Fibroblast of gingiva (primary cell): Measurements from ENCODE around the gene CENPC.
"Not testable (repeated sequence)": the region's sequence is repeated elsewhere in the genome, so short reads cannot be mapped to it uniquely, and the experiment has no call there.

ENCODE experiments used
- DNase-seq: peaks from one replicate; pipeline ENCODE4 v3.0.0-alpha.2; 2011; ENCODE audit warnings: low read depth

CENPC gene

DNA sequence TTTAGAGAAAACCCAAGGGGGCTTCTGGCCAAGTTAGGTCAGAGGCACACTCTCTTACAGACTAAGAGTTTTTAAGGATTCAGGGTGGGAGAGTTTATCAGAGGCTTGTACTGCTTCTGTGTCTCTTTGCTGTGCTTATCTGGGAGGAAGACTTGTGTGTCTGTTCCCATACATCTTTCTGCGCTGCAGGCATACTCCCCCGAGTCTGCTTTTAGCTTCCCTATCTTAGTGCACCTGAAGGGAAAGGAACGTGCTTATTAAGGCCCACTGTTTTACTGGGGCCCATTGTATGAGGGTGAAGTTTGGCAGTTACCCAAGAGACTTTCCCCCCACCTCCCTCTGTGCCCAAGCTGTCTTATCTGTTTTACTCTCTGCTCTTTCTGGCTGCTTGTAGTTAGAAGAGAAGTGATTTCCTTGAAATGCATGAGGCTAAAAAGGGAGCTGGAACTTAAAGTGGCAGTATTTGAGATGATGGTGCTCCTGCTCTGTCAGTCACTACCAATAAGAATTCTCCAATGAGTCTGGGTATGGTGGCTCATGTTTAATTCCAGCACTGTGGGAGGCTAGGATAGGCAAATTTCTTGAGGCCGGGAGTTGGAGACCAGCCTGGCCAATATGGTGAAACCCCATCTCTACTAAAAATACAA is 7.0 kb upstream of the CENPC start:
- not testable (repeated sequence) for DNase-seq

DNA sequence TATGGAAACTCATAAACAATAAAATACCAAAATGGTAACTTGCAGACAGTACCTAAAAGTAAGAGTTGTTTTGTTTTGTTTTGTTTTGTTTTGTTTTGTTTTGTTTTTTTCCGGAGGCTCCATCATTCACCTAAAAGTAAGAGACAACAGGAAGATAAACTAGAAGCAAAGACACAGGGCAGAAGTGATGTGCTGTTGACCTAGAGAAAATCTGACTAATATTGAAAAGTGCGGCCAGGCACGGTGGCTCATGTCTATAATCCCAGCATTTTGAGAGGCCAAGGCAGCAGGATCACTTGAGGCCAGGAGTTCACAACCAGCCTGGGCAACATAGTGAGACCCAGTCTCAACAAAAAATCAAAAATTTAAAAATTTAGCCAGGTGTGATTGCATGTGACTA is 5.6 kb upstream of the CENPC start:
- DNase-seq = no peak

DNA sequence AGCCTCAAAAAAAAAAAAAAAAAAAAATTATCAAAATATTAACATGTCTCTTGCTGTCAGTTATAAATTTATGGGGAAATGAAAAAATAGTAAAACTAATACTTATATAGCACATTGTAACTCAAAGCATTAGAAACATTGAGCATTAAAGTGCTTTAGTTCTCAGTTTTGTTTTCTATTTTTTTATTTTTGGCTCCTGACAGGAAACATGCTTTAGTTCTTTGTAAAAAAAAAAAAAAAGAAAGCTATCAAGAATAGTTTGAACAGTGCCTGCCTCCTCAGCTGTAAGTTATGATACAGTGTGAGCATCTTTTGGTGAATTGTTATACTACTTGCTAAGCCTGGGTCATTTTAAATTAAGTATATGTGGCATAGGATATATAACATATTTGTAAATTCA is 5.1 kb upstream of the CENPC start:
- no peak for DNase-seq

DNA sequence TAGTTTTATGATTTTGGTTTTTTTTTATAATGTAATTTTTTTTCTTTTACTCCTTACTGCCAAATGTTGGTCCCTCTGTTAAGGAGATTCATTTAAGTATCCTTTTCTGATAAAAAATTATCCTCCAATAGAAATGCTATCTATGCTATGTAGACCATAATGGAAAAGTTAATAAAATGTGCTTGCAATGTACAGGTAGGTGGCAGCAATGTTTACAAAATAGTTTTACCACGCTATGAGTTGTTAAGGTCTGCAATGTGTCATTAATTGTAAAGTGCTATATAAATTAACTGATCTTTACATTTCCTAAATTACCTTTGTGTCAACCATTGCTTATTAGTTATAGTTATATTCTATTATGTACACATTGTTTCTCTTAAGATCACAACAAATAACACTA is 3.8 kb upstream of the CENPC start:
- DNase-seq = no peak

DNA sequence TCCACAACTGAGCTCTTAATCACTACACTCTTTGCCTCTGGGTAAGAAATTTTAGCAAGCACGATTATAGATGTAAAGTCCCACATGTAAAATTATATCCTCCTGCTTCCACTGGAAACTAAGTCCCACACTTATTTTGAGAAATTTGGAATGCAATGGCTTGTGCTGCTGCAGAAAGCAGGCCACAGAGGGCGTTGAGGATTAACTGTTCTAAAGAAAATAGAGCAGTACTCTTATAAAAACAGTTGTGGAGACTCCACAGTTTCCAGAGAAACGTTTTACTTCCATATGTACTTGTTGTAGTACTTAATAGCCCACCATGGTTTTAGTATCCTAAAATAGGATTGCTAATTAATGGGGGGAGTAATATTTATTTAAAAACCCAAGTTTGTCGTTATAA is 1.7 kb upstream of the CENPC start:
- no peak for DNase-seq

DNA sequence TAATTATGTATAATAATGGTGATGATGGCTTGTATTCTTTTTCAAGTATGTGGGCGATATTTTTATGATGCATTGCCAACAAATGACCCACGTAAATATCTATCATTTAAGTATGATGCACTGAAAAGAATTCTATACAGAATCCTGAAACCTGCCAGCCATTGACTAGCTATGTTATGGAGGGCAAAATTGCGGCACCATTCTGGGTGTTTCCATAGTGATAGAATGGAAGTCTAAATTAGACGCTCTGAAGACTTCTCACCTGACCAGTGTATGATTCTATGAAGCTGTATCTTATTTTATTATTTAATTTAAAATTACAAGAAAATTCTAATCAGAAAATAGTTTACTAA is 677 bp upstream of the CENPC start:
- DNase-seq = no peak

DNA sequence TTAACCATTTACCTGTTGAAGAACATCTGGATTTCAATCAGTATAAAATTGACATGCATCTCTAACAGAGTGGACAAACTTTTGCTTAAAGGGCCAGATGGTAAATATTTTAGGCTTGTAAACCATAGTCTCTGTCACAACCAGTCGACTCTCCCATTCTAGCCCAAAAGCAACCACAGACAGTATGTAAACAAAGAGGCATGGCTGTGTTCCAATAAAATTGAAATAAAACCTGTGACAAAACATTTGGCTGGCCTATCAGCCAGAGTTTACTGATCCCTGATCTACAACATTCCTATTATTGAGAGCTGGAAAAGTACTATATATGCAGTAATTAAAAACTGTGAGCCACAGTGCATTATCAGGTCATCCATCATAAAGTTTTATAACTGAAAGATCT is 3.2 kb downstream of the CENPC start:
- DNase-seq = peak; percentile 29

DNA sequence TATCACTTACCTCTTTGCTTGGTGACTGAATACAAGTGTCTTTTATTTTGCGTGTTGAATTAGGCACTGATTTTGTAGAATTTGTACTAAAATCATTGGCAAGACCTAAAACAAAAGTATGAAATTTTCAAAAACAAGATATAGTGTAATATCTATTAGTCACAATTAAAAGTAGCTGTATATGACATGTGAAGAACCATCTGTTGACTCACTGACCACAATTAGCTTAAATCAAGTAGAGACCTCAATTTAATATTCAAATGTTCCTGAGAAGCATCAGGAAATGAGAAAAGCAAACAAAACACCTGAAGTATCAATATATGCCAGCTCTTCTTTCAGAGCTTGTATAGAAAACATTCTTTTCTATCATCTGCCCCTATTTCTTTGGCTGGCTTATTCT is 5.5 kb downstream of the CENPC start:
- DNase-seq = no peak

DNA sequence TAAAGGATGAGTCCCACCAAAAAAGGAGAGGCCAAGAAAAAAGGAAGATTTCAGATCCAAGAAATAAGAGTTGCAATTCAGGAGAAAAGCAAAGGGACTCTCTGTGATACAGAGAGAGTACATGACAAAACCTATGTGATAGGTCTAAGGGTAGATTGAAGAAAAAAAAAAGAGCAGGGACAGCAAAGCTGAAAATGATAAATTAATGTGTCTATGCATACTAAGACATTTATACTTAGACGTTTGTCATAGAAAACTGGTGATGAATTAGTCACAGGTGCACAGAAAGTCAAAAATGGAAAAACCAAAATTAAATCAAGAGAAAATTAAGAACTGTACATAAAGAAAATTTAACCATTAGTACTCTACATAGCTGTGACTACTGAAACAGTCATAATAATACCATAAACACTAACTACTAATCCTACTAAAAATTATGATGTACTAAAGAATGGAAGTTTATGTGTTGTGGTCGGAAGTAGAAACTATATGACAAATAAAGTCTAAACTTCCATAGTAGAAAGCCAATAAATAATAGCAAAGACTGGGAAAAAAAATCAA is 9.9 kb downstream of the CENPC start:
- DNase-seq = no peak

DNA sequence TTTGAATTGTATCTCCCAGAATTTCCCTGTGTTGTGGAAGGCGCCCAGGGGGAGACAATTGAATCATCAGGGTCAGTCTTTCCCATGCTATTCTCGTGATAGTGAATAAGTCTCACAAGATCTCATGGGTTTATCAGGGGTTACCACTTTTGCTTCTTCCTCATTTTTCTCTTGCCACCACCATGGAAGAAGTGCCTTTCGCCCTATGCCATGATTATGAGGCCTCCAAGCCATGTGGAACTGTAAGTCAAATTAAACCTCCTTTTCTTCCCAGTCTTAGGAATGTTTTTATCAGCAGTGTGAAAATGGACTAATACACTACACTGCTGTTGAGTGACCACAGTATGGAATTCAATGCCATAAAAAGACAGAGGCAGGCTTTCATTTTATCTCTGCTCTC is 12.2 kb downstream of the CENPC start:
- no peak for DNase-seq

DNA sequence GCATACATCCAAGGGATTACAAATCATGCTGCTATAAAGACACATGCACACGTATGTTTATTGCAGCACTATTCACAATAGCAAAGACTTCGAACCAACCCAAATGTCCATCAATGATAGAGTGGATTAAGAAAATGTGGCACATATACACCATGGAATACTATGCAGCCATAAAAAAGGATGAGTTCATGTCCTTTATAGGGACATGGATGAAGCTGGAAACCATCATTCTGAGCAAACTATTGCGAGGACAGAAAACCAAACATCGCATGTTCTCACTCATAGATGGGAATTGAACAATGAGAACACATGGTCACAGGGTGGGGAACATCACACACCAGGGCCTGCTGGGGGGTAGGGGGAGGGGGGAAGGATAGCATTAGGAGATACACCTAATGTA is 12.9 kb downstream of the CENPC start:
- DNase-seq = not testable (repeated sequence)

DNA sequence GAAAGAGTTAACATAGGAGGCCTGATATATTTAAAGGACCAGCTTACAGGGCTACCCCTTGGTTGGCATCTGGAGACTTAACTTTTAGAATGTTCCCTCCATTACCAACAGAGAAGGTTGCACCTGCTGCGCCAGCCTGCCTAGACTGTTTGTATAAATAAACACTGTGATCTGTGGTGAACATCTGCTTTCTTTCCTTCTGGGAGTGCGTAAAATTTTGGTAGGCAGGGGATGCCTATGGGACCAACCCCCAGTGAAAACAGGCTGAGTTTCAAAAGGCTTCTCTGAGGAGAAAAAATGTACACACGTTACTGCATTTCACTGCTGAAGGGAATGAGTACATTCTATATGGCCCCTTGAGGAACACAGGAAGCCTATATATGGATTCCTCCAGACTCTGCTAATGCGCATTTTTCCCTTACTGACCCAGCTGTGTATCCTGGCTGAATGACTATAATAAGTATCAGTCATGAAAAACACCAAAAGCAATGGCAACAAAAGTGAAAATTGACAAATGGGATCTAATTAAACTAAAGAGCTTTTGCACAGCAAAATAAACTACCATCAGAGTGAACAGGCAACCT is 13.8 kb downstream of the CENPC start:
- DNase-seq = no peak

DNA sequence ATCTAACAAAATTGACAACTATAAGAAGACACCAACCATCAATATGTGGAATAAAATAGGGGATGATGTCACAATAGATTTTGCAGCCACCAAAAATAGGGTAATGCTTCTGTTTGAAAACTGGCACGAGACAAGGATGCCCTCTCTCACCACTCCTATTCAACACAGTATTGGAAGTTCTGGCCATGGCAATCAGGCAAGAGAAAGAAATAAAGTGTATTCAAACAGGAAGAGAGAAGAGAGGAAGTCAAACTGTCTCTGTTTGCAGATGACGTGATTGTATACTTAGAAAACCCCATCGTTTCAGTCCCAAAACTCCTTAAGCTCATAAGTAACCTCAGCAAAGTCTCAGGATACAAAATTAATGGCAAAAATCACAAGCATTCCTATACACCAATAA is 21.2 kb downstream of the CENPC start:
- not testable (repeated sequence) for DNase-seq

DNA sequence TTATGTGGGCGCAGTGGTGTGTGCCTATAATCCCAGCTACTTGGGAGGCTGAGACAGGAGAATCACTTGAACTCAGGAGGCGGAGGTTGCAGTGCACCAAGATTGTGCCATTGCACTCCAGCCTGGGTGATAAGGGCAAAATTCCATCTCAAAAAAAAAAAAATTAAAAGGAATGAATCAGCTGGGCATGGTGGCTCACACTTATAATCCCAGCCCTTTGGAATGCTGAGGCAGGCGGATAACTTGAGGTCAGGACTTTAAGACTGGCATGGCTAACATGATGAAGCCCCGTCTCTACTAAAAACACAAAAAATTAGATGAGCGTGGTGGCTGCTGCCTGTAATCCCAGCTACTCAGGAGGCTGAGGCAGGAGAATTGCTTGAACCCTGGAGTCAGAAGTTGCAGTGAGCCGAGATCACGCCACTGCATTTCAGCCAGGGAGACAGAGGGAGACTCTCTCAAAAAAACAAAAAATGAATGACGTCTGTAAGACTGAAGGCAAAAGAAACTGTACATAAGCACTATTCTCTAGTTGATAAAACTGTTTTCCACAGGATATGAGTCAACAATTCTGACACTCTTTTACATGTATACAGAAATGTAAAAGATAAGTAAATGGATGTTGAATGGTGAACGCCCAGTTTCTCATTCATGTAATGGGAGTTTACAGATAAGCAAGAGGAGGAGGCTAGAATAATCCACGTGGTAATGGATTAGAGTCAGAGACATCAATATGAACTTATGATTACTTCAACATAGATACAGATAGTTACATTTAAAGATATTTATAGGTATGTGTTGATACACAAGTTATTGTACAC is 22.2 kb downstream of the CENPC start:
- no peak for DNase-seq

DNA sequence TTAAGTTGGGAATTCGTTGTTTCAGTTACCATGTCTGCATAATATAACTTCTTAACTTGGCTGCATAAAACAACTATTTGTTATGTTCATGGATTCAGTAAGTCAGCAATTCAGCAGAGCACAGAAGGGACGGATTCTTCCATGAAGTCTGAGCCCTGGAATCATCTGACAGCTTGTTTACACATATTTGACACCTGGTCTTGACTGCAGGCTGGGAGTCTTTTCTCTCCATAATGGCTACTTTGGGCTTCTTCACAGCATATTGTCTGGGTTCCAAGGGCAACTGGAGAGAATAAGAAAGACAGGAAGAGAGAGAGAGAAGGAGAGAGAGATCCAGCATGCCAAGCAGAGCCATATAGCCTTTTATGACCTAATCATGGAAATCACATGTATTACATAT is 23.1 kb downstream of the CENPC start:
- no peak for DNase-seq

DNA sequence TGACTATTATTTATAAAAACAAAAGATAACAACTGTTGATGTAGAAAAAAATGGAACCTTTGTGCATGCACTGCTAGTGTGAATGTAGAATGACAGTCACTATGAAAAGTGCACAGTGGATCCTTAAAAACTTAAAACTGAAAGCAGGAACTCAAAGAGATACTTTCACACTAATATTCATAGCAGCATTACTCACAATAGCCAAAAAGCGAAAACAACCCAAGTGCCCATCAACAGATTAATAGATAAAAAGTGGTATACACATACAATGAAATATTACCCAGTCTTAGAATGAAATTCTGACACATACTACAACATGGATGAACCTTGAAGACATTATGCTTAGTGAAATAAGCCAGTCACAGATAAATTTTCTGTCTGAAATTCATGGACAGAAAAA is 23.8 kb downstream of the CENPC start:
- no peak for DNase-seq

DNA sequence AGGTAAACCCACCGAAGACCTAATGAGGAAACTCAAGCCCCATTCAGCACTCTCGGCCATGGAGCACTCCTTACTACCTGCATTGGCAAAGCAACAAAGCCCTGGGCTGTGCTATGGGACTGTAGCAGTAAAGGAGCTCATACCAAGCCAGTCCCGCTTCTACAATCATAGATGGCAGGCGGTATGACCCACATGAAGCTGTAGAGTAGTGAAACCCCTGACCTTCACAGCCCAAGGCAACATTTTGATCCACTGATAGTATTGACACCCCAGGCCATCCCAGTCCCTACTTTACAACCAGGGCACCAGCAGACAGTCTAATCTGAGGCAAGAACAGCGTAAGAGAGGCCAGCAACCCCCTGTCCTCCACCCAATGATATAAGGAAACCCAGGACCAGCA is 25.2 kb downstream of the CENPC start:
- no peak for DNase-seq

DNA sequence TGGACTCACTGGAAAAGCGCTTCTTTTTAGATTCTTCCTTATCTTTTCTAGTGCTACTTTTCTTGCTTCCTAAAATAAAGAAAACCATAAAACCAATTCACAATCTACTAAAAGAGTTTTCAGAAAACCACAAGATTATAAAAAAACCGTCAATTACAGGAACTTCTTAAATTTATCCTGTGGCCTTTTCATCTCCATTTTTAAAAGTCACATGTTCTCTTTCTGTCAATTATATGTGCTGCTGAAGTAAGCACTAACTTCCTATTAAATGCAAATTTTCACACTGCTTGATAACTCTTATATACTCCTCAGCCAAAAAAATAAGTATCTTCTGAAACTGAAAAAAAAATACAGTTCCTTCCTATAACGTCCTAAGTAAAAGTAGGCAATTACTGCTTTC is 32.8 kb downstream of the CENPC start:
- DNase-seq = no peak

DNA sequence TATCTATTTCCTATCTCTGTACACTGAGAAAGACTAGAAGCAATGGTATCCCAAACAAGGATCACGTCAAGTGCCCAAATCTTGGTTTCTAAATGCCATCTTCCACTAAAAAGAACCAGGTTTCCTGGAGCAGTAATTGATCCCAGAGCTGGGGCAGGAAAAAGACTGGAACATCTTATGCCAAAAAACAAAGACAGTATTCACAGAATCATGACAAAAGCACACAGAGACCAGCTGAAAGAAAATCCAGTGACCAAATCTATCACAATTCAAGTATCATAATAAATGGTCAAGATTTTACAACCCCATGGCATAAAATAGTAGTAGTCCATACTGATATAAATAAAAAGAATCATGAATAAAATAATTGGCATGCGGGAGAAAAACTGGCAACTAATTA is 44.9 kb downstream of the CENPC start:
- DNase-seq = no peak

DNA sequence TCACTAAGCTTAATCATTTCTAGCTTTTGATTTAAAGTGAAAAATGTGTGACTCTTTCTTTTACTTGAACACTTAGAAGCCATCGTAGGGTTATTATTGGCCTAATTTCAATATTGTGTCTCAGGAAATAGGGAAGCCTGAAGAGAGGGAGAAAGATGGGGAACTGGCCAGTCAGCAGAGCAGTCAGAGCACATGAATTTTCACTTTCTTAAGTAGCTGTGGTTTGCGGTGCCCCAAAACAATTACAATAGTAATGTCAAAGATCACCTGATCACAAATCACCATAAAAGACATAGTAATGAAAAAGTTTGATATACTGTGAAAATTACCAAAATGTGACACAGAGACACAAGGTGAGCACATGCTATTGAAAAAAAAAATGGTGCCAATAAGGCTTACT is 45.5 kb downstream of the CENPC start:
- no peak for DNase-seq

DNA sequence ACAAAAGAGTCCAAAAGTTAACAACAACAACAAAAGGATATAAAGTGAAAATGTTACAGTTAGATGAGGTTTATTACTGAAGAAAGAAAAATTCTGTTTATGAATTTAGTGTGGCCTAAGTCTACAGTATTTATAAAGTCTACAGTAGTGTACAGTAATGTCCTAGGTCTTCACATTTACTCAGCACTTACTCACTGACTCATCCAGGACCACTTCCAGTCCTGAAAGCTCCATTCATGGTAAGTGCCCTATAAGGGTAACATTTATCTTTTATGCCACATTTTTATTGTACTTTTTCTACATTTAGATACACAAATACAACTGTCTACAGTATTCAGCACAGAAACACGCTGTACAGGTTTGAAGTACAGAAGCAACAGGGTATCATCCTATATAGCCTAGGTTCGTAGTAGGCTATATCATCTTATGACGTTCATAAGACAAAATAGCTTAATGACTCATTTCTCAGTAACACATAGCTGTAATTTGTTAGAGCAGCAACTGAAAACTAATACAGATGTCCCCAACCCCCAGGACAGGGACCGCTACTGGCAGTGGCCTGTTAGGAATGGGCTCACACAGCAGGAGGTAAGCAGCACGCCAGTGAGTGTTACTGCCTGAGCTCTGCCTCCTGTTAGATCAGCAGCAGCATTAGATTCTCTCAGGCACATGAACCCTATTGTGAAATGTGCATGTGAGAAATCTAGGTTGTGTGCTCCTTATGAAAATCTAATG is 61.3 kb downstream of the CENPC start:
- peak; percentile 58 for DNase-seq

DNA sequence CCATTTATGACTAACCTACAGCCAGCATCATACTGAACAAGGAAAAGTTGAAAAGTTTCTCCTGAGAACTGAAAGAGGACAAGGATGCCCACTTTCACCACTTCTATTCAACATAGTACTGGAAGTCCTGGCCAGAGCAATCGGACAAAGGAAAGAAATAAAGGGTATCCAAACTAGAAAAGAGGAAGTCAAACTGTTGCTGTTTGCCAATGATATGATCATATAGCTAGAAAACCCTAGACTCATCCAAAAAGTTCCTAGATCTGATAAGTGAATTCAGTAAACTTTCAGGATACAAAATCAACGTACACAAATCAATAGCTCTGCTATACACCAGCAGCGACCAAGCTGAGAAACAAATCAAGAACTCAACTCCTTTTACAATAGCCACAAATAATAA is 64.5 kb downstream of the CENPC start:
- no peak for DNase-seq

DNA sequence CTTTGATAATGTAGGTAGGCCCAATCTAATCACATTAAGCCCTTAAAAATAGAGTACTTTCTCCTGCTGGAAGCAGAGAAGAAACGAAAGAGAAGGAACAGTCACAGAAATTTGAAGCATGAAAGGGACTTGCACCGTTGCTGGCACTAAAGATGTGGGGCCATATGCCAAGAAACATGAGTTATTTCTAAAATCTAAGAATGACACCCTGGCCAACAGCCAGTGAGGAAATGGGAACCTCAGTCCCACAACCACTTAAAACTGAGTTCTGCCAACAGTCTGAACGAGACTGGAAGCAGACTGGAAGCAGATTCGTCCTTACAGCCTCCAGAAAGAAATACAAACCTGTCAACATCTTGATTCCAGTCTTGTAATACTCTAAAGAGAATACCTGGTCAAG is 70.1 kb downstream of the CENPC start:
- DNase-seq = no peak
